Naive B cell (primary cell): ENCODE measurements around the gene CCDC57. TPM values are rescaled to one million over a fixed set of nuclear protein-coding genes. Genes with fewer than 3 reads are reported as not detected.

Experiments
- ATAC-seq, 2 donors: fragments of 150-1000 bp; cut with Tn5 transposase; 2 replicates each; pipeline ENCODE4 v1.10.0; 2021; ENCODE audit warnings: low read depth in 2 of 2, mild to moderate bottlenecking in 2 of 2, moderate library complexity in 2 of 2
- DNase-seq: peaks from one replicate; pipeline ENCODE4 v3.0.0; 2022
- H3K27ac Mint-ChIP-seq, 6 donors: one replicate each; pipeline ENCODE4 v1.8.0; 2020 to 2022; ENCODE audit warnings: mild to moderate bottlenecking in 6 of 6, mixed read lengths in 6 of 6, moderate library complexity in 5 of 6, inconsistent platforms in 2 of 6
- H3K27me3 Mint-ChIP-seq, 3 donors: one replicate each; pipeline ENCODE4 v1.8.0; 2021 to 2022; ENCODE audit warnings: mixed read lengths in 3 of 3, mild to moderate bottlenecking in 1 of 3
- H3K36me3 Mint-ChIP-seq, 2 donors: one replicate each; pipeline ENCODE4 v1.8.0; 2020 to 2022; ENCODE audit warnings: mixed read lengths in 2 of 2, inconsistent platforms in 1 of 2, mild to moderate bottlenecking in 1 of 2
- H3K4me1 Mint-ChIP-seq, 3 donors: one replicate each; pipeline ENCODE4 v1.8.0; 2020 to 2022; ENCODE audit warnings: mixed read lengths in 3 of 3, inconsistent platforms in 1 of 3, mild to moderate bottlenecking in 1 of 3, moderate library complexity in 1 of 3
- H3K4me3 Mint-ChIP-seq, 8 donors: one replicate each; pipeline ENCODE4 v1.8.0; 2020 to 2022; ENCODE audit warnings: mild to moderate bottlenecking in 8 of 8, mixed read lengths in 8 of 8, moderate library complexity in 8 of 8, inconsistent platforms in 2 of 8
- H3K9me3 Mint-ChIP-seq, 7 donors: one replicate each; pipeline ENCODE4 v1.8.0; 2020 to 2022; ENCODE audit warnings: mixed read lengths in 7 of 7, mild to moderate bottlenecking in 5 of 7, inconsistent platforms in 2 of 7, moderate library complexity in 1 of 7
- polyA plus RNA-seq, 6 donors: library from polyadenylated mRNA; unstranded; fragments of 300-500 nt; fragmentation: Illumina TruSeq; gene quantifications; one replicate each; pipeline ENCODE4 v1.2.3, GENCODE V29; 2021; ENCODE audit warnings: low read depth in 6 of 6

The CCDC57 gene
- polyA plus RNA-seq, 6 donors from 2014 or later: 15.9 to 31.8 (median 26.5) TPM

DNA sequence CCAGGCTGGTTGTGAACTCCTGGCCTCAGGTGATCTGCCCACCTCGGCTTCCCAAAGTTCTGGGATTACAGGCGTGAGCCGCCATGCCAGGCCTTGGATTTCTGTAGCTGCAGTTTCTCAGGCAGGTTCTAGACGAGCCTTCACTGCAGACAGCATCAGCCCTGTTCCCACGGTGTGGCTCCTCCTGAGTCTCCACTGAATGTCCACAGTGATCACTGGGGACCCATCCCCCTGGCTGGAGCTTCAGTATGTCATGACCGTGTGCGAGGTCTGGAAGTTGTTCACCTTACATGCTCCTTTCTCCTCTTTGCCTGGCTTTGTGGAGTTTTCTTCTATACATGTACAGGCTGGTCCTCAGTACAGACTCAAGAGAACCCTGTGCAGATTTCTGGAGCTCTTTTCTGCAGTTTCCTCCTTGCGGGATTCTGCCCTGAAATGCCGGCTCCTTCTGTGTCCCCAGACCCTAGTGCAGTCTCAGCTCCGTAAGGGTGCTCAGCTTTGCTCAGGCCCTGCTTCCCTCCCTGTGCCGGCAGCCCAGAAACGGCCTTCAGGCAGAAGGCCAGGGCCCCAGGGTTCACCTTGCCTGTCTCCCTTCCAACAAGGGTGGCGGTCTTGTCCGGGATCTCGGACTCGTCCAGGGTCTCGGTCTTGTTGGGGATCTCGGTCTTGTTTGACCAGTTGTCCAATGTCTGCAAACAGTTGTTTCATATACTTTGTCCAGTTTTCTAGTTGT, 100.3 kb downstream of the CCDC57 start:
- DNase-seq: no peak
- H3K36me3 Mint-ChIP-seq: no peaks in the 10 kb centered on the region
- H3K27ac Mint-ChIP-seq: no peak overlapping the region
- no peaks in the 10 kb centered on the region for H3K9me3 Mint-ChIP-seq
- H3K27me3 Mint-ChIP-seq: no peaks in the 10 kb centered on the region
- no peak overlapping the region for H3K4me3 Mint-ChIP-seq
- no peak for ATAC-seq
- peaks cover 0 to 8% (median 0%) of the 10 kb centered on the region in 3 donors for H3K4me1 Mint-ChIP-seq

DNA sequence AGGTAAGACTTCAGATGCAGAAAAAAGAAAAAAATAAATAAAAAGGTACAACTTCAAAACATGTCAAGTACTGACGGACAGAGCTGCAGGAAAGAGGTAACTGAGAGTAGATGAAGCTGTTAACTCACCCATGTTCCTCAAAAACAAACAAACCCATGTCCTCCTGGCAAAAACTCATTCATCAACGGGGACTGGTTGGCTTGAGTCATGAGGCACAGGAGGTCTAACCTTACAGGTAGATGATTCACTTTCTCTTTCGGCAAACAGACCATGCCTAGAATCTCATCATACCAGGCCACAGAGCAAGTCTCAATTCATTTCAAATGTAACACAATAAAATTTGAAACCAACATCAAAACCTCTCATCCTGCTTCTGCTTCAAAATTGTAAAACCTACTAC, 102.3 kb downstream of the CCDC57 start:
- H3K4me3 Mint-ChIP-seq: peak overlapping the region in 2 of 8 donors; percentile 16 to 42
- DNase-seq (no peak), ATAC-seq (no peak)
- peaks cover 8 to 22% (median 12%) of the 10 kb centered on the region in 3 donors for H3K4me1 Mint-ChIP-seq
- H3K36me3 Mint-ChIP-seq: no peaks in the 10 kb centered on the region
- no peaks in the 10 kb centered on the region for H3K27me3 Mint-ChIP-seq
- H3K9me3 Mint-ChIP-seq: no peaks in the 10 kb centered on the region
- H3K27ac Mint-ChIP-seq: peak overlapping the region in 2 of 6 donors; percentile 32 to 85

DNA sequence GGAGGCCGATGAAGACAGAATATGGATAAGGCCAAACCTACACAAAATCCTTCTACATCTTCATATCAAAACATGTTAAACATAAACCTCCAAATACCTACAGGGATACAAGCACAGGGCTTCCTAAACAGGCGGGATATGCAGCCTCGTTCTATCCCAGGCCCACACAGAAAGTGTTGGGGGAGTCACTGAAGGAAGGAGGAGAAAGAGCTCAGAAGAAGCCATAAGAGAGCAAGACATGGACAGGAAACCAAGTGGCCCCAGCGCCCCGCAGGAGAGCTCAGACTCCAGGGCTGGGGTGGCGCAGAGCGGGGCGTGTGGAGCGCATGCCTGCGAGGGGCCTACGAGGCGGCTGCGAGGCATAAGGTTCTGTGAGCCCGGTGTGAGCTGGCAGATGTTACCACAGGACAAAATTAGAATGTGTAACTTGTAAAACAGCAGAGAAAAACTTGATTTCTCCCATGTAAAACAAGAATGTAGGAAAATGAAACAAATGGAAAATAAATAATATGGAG, 103.6 kb downstream of the CCDC57 start:
- H3K36me3 Mint-ChIP-seq: no peaks in the 10 kb centered on the region

DNA sequence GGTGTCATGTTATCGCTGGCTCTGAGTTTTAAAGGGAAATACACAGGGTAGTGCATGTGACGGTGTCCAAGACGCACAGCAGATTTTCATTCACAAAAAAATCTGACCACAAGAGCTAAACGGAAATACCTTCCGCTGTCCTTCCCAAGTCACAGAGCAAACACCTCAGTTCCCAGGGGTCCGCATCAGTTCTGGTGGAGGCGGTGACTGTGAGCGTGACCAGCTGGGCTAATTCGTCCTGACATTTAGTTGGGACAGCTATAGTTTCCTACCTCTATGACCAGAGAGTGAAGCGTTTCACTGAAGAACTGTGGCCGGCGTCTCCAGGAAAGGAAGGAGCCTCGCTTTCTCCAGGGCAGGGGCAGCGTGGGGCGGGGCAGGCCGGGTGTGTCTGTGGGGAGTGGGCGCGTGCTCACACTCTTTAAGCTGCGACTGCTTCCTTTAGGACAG, 104.1 kb downstream of the CCDC57 start:
- peak overlapping the region in 2 of 6 donors; percentile 5 to 6 for H3K27ac Mint-ChIP-seq
- no peaks in the 10 kb centered on the region for H3K9me3 Mint-ChIP-seq
- DNase-seq (no peak), ATAC-seq (no peak)
- H3K4me3 Mint-ChIP-seq: peak overlapping the region in 6 of 8 donors; percentile 40 to 93 (median 58)
- no peaks in the 10 kb centered on the region for H3K36me3 Mint-ChIP-seq
- peaks cover 8 to 30% (median 17%) of the 10 kb centered on the region in 3 donors for H3K4me1 Mint-ChIP-seq
- H3K27me3 Mint-ChIP-seq: no peaks in the 10 kb centered on the region

More for the DNA sequence above, 103.6 kb downstream of the CCDC57 start:
- Mint-ChIP-seq H3K4me3 (peak overlapping the region in 4 of 8 donors; percentile 30 to 67 (median 52)), H3K9me3 (no peaks in the 10 kb centered on the region), H3K4me1 (peaks cover 8 to 30% (median 17%) of the 10 kb centered on the region in 3 donors), H3K27ac (peak overlapping the region in 2 of 6 donors; percentile 5 to 26), H3K27me3 (no peaks in the 10 kb centered on the region)
- no peak for ATAC-seq
- no peak for DNase-seq

DNA sequence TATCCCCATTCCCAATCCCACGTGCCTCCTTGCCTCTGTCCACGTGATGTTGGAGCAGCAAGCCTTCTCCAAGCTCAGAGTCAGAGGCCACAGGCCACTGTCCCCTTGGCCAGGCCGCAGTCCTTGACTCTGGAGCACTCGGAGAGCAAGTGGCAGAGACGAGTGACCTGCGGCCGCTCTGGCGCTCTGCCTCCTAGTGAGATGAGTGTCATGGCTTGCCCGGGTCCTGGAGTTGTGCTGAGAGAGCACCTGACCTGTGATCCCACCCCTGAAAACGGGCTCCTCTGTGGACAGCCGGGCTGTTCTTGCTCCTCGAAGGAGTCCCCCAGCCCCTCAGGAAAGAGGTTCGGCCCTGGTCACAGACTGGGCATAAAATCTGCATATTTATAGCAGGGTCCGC, 104.6 kb downstream of the CCDC57 start:
- H3K4me3 Mint-ChIP-seq: peak overlapping the region in 4 of 8 donors; percentile 51 to 93 (median 75)
- no peaks in the 10 kb centered on the region for H3K9me3 Mint-ChIP-seq
- no peaks in the 10 kb centered on the region for H3K36me3 Mint-ChIP-seq
- ATAC-seq: no peak
- DNase-seq: no peak
- H3K27me3 Mint-ChIP-seq: no peaks in the 10 kb centered on the region
- peaks cover 8 to 30% (median 18%) of the 10 kb centered on the region in 3 donors for H3K4me1 Mint-ChIP-seq
- peak overlapping the region in 2 of 6 donors; percentile 6 to 47 for H3K27ac Mint-ChIP-seq

DNA sequence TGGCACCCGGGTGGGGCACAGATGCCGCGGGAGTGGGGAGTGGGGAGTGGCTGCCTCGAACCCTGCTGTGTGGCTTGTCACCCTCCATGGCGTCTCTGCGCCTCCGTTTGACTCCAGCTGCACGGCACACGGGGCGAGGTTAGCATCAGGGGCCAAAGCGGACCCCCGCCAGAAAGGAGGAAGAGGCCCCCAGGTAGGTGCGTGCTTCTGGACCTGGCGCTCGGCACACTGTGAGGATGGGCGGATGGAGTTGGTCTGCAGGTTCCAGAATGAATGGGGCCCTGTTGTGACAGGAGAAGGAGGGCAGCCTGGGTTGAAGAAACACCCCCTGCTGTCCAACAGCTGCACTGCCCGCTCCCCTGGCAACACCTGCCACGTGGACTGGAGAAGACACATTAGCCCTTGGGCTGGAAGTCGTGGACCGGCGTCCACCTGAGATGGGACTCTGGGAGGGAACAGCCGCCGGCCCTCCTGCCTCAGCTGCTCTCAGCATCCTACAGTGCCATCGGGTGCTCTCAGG, 105.2 kb downstream of the CCDC57 start:
- peaks cover 8 to 30% (median 19%) of the 10 kb centered on the region in 3 donors for H3K4me1 Mint-ChIP-seq
- H3K27me3 Mint-ChIP-seq: no peaks in the 10 kb centered on the region
- H3K36me3 Mint-ChIP-seq: no peaks in the 10 kb centered on the region
- H3K27ac Mint-ChIP-seq: peak overlapping the region in 1 of 6 donors; percentile 50
- no peak for ATAC-seq
- H3K9me3 Mint-ChIP-seq: no peaks in the 10 kb centered on the region
- no peak for DNase-seq
- H3K4me3 Mint-ChIP-seq: peak overlapping the region; percentile 23 to 93 (median 48)

DNA sequence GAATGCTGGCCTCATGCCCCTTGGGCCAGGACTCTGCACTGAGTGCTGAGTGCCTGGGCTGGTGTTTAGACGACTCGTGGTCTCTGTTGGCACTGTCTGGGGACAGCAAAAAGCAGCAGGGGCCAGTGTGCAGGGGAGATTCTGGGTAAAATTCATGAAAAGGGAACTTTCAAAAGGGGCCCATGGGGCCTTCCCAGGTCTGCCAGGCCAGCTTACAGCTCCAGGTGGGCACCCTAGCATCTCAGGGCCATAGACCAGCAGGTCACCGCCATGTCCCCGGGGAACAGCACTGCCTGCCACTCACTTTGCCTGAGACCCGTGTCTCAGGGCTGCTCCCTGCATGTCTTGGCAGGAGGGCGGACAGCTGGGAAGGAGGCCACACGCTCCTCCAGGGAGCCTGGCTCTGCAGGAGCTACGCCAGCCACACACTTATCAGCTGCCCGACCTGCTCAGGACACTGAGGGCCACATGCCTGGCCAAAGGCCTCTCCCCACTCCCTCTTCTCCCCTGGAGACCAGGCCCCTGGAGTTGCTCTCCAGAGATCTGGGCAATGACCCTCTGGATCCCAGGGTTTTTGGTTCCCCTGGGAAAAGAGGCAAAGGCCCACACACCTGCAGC, 105.8 kb downstream of the CCDC57 start:
- peak overlapping the region; percentile 92 to 96 (median 93) for H3K4me3 Mint-ChIP-seq
- ATAC-seq: peak; percentile 51 to 56
- no peaks in the 10 kb centered on the region for H3K27me3 Mint-ChIP-seq
- peaks cover 8 to 30% (median 19%) of the 10 kb centered on the region in 3 donors for H3K4me1 Mint-ChIP-seq
- no peaks in the 10 kb centered on the region for H3K36me3 Mint-ChIP-seq
- DNase-seq: no peak
- no peaks in the 10 kb centered on the region for H3K9me3 Mint-ChIP-seq
- peak overlapping the region; percentile 89 to 96 (median 92) for H3K27ac Mint-ChIP-seq

DNA sequence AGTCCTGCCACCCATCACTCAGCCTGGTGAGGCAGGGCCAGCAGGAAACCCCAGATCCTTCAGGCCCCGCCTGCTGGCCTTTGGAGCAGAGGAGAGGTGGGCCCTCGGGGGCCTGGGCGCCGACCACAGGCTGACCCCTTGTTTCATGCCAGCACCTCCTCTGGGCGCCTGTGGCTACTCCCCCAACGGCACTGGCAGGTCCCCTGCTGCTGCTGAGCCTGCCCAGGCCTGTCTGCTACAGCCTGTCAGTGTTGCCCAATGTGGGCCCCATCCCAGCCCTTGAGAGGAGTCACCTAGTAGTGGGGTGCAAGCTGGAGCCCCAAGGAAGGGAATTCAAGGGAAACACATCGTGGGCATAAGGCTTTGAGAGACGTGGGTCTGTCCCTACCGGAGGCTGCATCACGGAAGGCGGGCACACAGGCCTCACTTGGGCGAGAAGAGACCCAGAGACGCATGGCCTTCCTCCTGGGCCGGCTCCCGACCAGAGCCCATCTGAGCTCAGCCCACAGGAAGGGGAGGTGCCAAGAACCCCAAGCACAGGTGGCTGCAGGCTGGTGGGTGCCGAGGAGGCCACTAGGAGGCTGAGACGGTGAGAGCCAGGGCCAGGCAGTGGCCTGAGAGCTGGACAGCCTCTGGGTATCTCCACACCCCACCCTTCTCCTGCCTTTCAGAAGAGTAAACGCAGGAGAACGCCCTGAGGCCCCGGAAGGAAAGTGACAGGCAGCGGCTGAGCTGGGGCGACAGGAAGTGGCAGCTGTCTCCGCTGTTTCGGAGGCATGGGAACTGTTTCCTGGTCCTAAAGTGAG, 106.6 kb downstream of the CCDC57 start:
- H3K27ac Mint-ChIP-seq: peak overlapping the region; percentile 89 to 96 (median 92)
- peak overlapping the region; percentile 92 to 96 (median 93) for H3K4me3 Mint-ChIP-seq
- H3K27me3 Mint-ChIP-seq: no peaks in the 10 kb centered on the region
- H3K4me1 Mint-ChIP-seq: peaks cover 8 to 30% (median 19%) of the 10 kb centered on the region in 3 donors
- ATAC-seq (peak; percentile 93 to 94), DNase-seq (peak; percentile 56)
- no peaks in the 10 kb centered on the region for H3K36me3 Mint-ChIP-seq
- no peaks in the 10 kb centered on the region for H3K9me3 Mint-ChIP-seq

DNA sequence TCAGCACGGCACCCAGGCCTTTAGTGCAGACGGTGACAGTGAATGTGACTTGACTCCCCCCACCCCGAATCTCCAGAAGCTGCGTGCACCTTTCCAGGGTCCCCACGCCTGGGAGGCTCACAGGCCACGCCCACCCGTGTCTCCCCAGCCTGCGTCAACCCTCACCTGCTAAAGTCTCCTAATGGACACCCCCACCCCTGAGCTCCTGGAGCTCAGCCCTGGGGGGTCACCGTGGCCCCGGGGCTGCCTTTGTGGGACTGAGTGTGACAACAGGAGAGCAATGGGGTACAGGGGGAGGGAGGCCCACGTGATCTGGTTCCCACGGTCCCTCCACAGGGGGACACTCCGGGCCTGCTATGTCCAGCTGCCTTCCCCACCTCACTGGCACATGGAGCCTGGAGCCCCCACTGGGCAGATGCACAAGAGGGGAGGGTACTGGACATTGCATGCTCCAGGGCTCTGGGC, 107.2 kb downstream of the CCDC57 start:
- DNase-seq: no peak
- no peaks in the 10 kb centered on the region for H3K9me3 Mint-ChIP-seq

DNA sequence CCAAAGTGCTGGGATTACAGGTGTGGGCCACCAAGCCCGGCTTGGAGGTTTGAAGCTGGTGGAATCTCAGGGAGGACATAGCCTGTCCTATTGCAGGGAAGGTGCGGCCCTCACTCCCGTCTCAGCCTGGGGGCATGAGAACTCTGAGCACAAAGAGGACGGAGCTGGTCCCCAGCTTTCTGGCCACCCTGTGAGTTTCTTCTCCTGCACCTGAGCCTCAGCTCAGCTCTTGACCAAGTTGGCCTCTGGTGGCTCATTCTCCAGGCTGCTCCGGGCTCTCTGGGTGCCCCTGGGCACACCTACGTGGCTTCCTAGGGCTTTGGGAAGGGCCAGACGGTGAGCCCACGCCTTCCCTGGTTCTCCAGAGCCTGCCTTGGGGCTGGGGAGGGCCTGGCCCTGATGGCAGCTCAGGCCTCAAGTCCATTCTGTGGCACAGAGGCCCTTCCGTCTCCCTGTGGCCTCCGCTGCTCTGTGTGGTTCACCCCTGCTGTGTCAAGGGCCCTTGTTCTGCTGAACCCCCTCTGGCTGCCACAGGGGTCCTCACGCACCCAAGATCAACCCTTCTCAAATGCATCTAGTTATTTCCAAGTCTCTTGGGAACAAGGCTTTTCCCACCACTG, 107.7 kb downstream of the CCDC57 start:
- no peaks in the 10 kb centered on the region for H3K36me3 Mint-ChIP-seq
- H3K27ac Mint-ChIP-seq: peak overlapping the region in 2 of 6 donors; percentile 24 to 66
- no peaks in the 10 kb centered on the region for H3K27me3 Mint-ChIP-seq
- H3K9me3 Mint-ChIP-seq: no peaks in the 10 kb centered on the region
- ATAC-seq (no peak), DNase-seq (no peak)
- peak overlapping the region in 7 of 8 donors; percentile 12 to 93 (median 59) for H3K4me3 Mint-ChIP-seq
- H3K4me1 Mint-ChIP-seq: peaks cover 8 to 30% (median 23%) of the 10 kb centered on the region in 3 donors

More for the DNA sequence above, 107.2 kb downstream of the CCDC57 start:
- no peaks in the 10 kb centered on the region for H3K36me3 Mint-ChIP-seq
- H3K4me3 Mint-ChIP-seq: peak overlapping the region in 6 of 8 donors; percentile 12 to 94 (median 92)
- peak overlapping the region in 3 of 6 donors; percentile 69 to 95 (median 89) for H3K27ac Mint-ChIP-seq
- H3K27me3 Mint-ChIP-seq: no peaks in the 10 kb centered on the region
- no peak for ATAC-seq
- peaks cover 8 to 30% (median 19%) of the 10 kb centered on the region in 3 donors for H3K4me1 Mint-ChIP-seq

DNA sequence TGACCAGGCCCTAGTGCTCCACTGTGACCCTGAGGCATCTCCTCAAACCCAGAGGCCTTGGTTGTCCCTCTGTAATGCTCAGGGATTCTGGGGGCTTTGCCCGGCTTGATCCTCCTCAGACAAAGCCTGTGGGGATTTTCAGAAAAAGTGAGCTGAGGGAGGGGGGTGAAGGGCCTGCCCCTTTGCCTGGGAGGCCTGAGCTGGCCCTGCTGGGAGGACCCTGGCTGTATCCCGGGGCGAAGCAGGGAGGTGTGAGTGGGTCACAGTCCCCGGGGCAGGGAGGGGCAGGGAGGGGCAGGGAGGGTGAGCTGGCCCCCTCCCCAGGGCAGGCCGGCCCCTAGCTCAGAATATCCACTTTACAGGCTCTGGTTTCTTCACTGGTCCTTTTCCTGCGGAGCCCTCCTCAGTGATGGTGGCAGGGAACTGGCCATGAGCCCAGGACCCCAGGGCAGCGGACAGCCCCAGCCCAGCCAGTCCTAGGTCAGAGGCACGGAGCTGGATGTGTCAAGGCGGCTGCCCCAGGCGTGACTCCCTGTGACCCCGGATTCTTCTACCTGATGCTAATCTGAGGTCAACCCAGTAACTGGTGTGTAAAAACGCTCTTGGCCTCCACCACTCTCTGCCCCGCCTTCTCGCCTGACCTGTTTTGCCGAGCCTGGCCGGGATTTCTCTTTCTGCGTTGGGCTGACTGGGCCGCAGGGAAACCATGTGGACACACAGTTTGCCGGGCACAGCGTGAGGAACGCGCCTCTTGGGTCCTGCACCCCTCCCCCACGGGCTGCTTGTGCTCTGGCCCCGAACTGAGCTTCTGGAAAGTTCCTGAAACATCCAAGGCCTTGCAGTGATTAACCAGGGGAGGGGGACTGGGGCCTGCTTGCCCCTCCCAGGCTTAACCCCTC, 108.8 kb downstream of the CCDC57 start:
- H3K4me1 Mint-ChIP-seq: peaks cover 8 to 33% (median 24%) of the 10 kb centered on the region in 3 donors
- H3K27ac Mint-ChIP-seq: peak overlapping the region in 4 of 6 donors; percentile 19 to 94 (median 54)
- peak overlapping the region in 1 of 8 donors; percentile 30 for H3K4me3 Mint-ChIP-seq
- no peaks in the 10 kb centered on the region for H3K27me3 Mint-ChIP-seq
- DNase-seq (no peak), ATAC-seq (no peak)
- H3K36me3 Mint-ChIP-seq: no peaks in the 10 kb centered on the region
- no peaks in the 10 kb centered on the region for H3K9me3 Mint-ChIP-seq
